ENCODE results near the gene DNAJC8.
A peak's percentile ranks its signal among the peaks of the same experiment; 100 is the strongest.

Gene DNAJC8

GRCh38 chr1:28249013-28249865 is 16.4 kb upstream of the DNAJC8 start:
- peak in 1 of 2 donors; percentile 30 for DNase-seq

GRCh38 chr1:28248273-28249012 is 15.6 kb upstream of the DNAJC8 start:
- DNase-seq, result peak; percentile 86 to 87

- no peak for DNase-seq
Observed at GRCh38 chr1:28247612-28248272, 14.9 kb upstream of the DNAJC8 start.

GRCh38 chr1:28246427-28246832 is 13.6 kb upstream of the DNAJC8 start:
- peak; percentile 66 to 89 for DNase-seq

- DNase-seq, result no peak
Observed at GRCh38 chr1:28244549-28245251, 11.9 kb upstream of the DNAJC8 start.

- peak in 1 of 2 donors; percentile 40 for DNase-seq
Observed at GRCh38 chr1:28243685-28244311, 11.0 kb upstream of the DNAJC8 start.

GRCh38 chr1:28241638-28242241 is 8.9 kb upstream of the DNAJC8 start:
- DNase-seq, result no peak

GRCh38 chr1:28240024-28240423 is 7.2 kb upstream of the DNAJC8 start:
- DNase-seq, result no peak

- no peak for DNase-seq
Observed at GRCh38 chr1:28239004-28239403, 6.2 kb upstream of the DNAJC8 start.

GRCh38 chr1:28236656-28237322 is 4.0 kb upstream of the DNAJC8 start:
- DNase-seq, result peak in 1 of 2 donors; percentile 14

- peak; percentile 96 to 97 for DNase-seq
Observed at GRCh38 chr1:28235755-28236655, 3.2 kb upstream of the DNAJC8 start, which contains the start of gene ATP5IF1. Gene ATP5IF1 (plus strand): TSS chr1:28236124. CDS start chr1:28236184, 60 bp downstream.

GRCh38 chr1:28233264-28233606 is 406 bp upstream of the DNAJC8 start:
- no peak for DNase-seq

GRCh38 chr1:28229996-28230395 is 2.8 kb downstream of the DNAJC8 start:
- DNase-seq, result no peak

- DNase-seq, result no peak
Observed at GRCh38 chr1:28229089-28229488, 3.7 kb downstream of the DNAJC8 start.

GRCh38 chr1:28213315-28213714 is 19.5 kb downstream of the DNAJC8 start:
- no peak for DNase-seq

GRCh38 chr1:28209700-28210099 is 23.1 kb downstream of the DNAJC8 start:
- DNase-seq, result no peak

- DNase-seq, result peak; percentile 79
Observed at GRCh38 chr1:28208818-28209441, 23.9 kb downstream of the DNAJC8 start.

- DNase-seq, result no peak
Observed at GRCh38 chr1:28205243-28205642, 27.6 kb downstream of the DNAJC8 start.

- no peak for DNase-seq
Observed at GRCh38 chr1:28200234-28200873, 32.5 kb downstream of the DNAJC8 start.
